Trophoblast cell (in vitro differentiated cells and primary cell): ENCODE measurements around the gene PAPPA.
A peak's percentile ranks its signal among the peaks of the same experiment; 100 is the strongest.

Source experiments
- DNase-seq, 2 donors: peaks; one replicate each; pipeline ENCODE4 v3.0.0-alpha.2; 2016
- H2AFZ ChIP-seq: 2 replicates; pipeline ENCODE4 v1.6.1; 2013; ENCODE audit warnings: low read length, moderate library complexity, mild to moderate bottlenecking; ENCODE audit not compliant: insufficient read depth, poor library complexity
- H2AK5ac ChIP-seq: 2 replicates; pipeline ENCODE4 v1.6.1; 2013; ENCODE audit warnings: mild to moderate bottlenecking, low read length
- H2BK120ac ChIP-seq: 2 replicates; pipeline ENCODE4 v1.6.1; 2013; ENCODE audit warnings: low read length, mild to moderate bottlenecking, moderate library complexity; ENCODE audit not compliant: insufficient read depth, poor library complexity
- H2BK12ac ChIP-seq: 2 replicates; pipeline ENCODE4 v1.6.1; 2013; ENCODE audit warnings: mild to moderate bottlenecking, low read length, moderate library complexity
- H2BK5ac ChIP-seq: 2 replicates; pipeline ENCODE4 v1.6.1; 2013; ENCODE audit warnings: low read length, low read depth, moderate library complexity, mild to moderate bottlenecking; ENCODE audit not compliant: poor library complexity
- H3K14ac ChIP-seq: 2 replicates; pipeline ENCODE4 v1.6.1; 2013; ENCODE audit warnings: mild to moderate bottlenecking, low read length
- H3K18ac ChIP-seq: 2 replicates; pipeline ENCODE4 v1.6.1; 2013; ENCODE audit warnings: mild to moderate bottlenecking, low read length
- H3K23ac ChIP-seq: 2 replicates; pipeline ENCODE4 v1.6.1; 2013; ENCODE audit warnings: low read length
- H3K27ac ChIP-seq: 2 replicates; pipeline ENCODE4 v1.5.1; 2013; ENCODE audit warnings: low read depth, mild to moderate bottlenecking, inconsistent platforms, low read length, moderate library complexity
- H3K27me3 ChIP-seq: 2 replicates; pipeline ENCODE4 v1.6.1; 2013; ENCODE audit warnings: inconsistent platforms, mild to moderate bottlenecking, low read length, moderate library complexity; ENCODE audit not compliant: insufficient read depth
- H3K36me3 ChIP-seq, 2 experiments: 1 replicate in 1 of 2; 2 replicates in 1 of 2; pipeline ENCODE4 v1.6.1; 2013; ENCODE audit warnings: low read length in 2 of 2, mild to moderate bottlenecking in 2 of 2, moderate library complexity in 1 of 2; ENCODE audit not compliant: insufficient read depth in 2 of 2, control insufficient read depth in 1 of 2
- H3K4ac ChIP-seq: 2 replicates; pipeline ENCODE4 v1.6.1; 2013; ENCODE audit warnings: low read depth, mild to moderate bottlenecking, low read length, moderate library complexity
- H3K4me1 ChIP-seq, 2 experiments: 1 replicate in 1 of 2; 2 replicates in 1 of 2; pipeline ENCODE4 v1.6.1; 2013; ENCODE audit warnings: low read length in 2 of 2, mild to moderate bottlenecking in 2 of 2, moderate library complexity in 1 of 2; ENCODE audit not compliant: insufficient read depth in 2 of 2, control insufficient read depth in 1 of 2
- H3K4me2 ChIP-seq: 2 replicates; pipeline ENCODE4 v1.6.1; 2013; ENCODE audit warnings: inconsistent platforms, mild to moderate bottlenecking, low read length, moderate library complexity
- H3K4me3 ChIP-seq: 2 replicates; pipeline ENCODE4 v1.5.1; 2013; ENCODE audit warnings: mild to moderate bottlenecking, low read depth, low read length, inconsistent platforms
- H3K79me1 ChIP-seq: one replicate; pipeline ENCODE4 v1.6.1; 2013; ENCODE audit warnings: low read length
- H3K79me2 ChIP-seq: 2 replicates; pipeline ENCODE4 v1.6.1; 2013; ENCODE audit warnings: low read length, mild to moderate bottlenecking; ENCODE audit not compliant: control insufficient read depth, insufficient read depth, poor library complexity
- H3K9ac ChIP-seq: 2 replicates; pipeline ENCODE4 v1.6.1; 2013; ENCODE audit warnings: mild to moderate bottlenecking, low read length
- H3K9me3 ChIP-seq: 2 replicates; pipeline ENCODE4 v1.6.1; 2013; ENCODE audit warnings: low read depth, mild to moderate bottlenecking, control low read depth, inconsistent platforms, low read length; ENCODE audit not compliant: insufficient read depth
- H4K12ac ChIP-seq: 2 replicates; pipeline ENCODE4 v1.6.1; 2013; ENCODE audit warnings: low read depth, mild to moderate bottlenecking, low read length, moderate library complexity
- H4K8ac ChIP-seq: 2 replicates; pipeline ENCODE4 v1.6.1; 2013; ENCODE audit warnings: low read depth, mild to moderate bottlenecking, low read length, moderate library complexity
- H4K91ac ChIP-seq: one replicate; pipeline ENCODE4 v1.6.1; 2013; ENCODE audit warnings: low read depth, mild to moderate bottlenecking, low read length, moderate library complexity
- WGBS: extraction: QIAGEN DNeasy Blood & Tissue Kit; methylation state at CpG from one replicate; pipeline ENCODE4 v1.1.7; 2013; ENCODE audit warnings: missing lambda C conversion rate; ENCODE audit not compliant: insufficient read length, insufficient coverage; ENCODE audit errors: extremely low coverage; 5-methylcytosine and 5-hydroxymethylcytosine counted together

PAPPA gene

DNA sequence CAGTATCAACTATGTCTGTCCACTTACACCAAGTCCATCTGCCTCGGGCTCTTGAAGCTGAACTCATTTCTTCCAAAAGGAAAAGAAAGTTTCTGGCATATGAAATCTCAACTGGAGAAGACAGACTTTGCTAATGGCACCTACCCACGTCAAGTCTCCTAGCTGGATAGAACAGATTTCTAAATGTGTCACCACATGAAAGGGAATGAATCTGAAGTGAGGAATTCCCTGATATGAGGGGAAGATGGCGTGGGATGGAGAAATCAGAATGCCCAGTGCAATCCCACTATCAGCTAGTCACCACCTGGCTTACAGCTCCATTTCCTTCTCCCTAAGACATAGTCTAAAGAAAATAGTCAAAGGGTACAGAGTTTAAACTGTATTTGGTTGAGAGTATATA is 144.7 kb downstream of the PAPPA start:
- Histone ChIP-seq H3K36me3 (peaks cover 0 to 2% of the 10 kb centered on the region in 2 experiments), H2BK5ac (no peak overlapping the region), H3K79me1 (no peaks in the 10 kb centered on the region), H3K9ac (no peak overlapping the region), H3K4me3 (no peak overlapping the region), H4K12ac (no peak overlapping the region), H2AK5ac (no peak overlapping the region), H3K27ac (no peak overlapping the region), H2AFZ (no peak overlapping the region), H3K79me2 (no peaks in the 10 kb centered on the region), H3K18ac (no peak overlapping the region), H3K23ac (no peak overlapping the region), H3K4me2 (no peak overlapping the region), H4K91ac (no peak overlapping the region), H2BK12ac (no peak overlapping the region), H4K8ac (no peak overlapping the region), H3K9me3 (peaks cover 2% of the 10 kb centered on the region), H3K27me3 (no peaks in the 10 kb centered on the region), H3K4ac (no peak overlapping the region), H3K14ac (no peak overlapping the region), H2BK120ac (no peak overlapping the region), H3K4me1 (no peaks in the 10 kb centered on the region)
- whole genome bisulfite sequencing: no CpG with 5 or more reads among the region's 3 CpGs
- peak; percentile 61 to 64 for DNase-seq

DNA sequence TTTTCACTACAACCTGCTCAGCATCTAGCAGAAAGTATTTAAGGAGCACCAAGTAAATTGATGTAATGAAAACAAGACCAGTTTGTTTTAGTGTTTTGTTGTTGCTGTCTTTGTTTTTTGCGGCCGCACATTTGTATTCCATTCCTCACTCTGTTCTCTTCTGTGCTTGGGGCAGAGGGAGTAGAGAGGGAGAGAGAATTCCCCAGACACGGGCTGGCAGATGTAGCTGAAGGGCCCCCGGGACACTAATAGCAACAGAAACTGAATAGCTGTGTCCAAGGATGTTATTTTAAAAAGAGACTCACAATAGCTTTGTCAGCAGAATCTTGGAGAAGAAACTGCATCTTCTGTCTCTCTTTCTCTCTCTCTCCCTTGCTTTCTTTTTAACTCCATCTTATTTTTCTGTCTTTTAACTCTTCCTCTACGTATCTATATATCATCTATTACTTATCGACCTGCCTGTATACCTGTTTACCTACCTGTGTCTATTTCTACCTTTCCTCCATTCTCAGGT is 145.3 kb downstream of the PAPPA start:
- H3K4ac ChIP-seq: no peak overlapping the region
- no peak overlapping the region for H2AK5ac ChIP-seq
- no CpG with 5 or more reads among the region's 6 CpGs for WGBS
- H3K4me1 ChIP-seq: peaks cover 0 to 3% of the 10 kb centered on the region in 2 experiments
- no peak overlapping the region for H3K27ac ChIP-seq
- no peak overlapping the region for H2BK12ac ChIP-seq
- H3K79me1 ChIP-seq: no peaks in the 10 kb centered on the region
- no peak overlapping the region for H3K4me2 ChIP-seq
- DNase-seq: no peak
- no peak overlapping the region for H3K18ac ChIP-seq
- no peak overlapping the region for H3K14ac ChIP-seq
- peaks cover 0 to 2% of the 10 kb centered on the region in 2 experiments for H3K36me3 ChIP-seq
- H3K9me3 ChIP-seq: peaks cover 2% of the 10 kb centered on the region
- no peak overlapping the region for H2BK120ac ChIP-seq
- no peak overlapping the region for H2BK5ac ChIP-seq
- H4K12ac ChIP-seq: no peak overlapping the region
- no peaks in the 10 kb centered on the region for H3K79me2 ChIP-seq
- no peaks in the 10 kb centered on the region for H3K27me3 ChIP-seq
- H3K9ac ChIP-seq: no peak overlapping the region
- H2AFZ ChIP-seq: no peak overlapping the region
- H3K23ac ChIP-seq: no peak overlapping the region
- no peak overlapping the region for H4K91ac ChIP-seq
- no peak overlapping the region for H3K4me3 ChIP-seq
- no peak overlapping the region for H4K8ac ChIP-seq

DNA sequence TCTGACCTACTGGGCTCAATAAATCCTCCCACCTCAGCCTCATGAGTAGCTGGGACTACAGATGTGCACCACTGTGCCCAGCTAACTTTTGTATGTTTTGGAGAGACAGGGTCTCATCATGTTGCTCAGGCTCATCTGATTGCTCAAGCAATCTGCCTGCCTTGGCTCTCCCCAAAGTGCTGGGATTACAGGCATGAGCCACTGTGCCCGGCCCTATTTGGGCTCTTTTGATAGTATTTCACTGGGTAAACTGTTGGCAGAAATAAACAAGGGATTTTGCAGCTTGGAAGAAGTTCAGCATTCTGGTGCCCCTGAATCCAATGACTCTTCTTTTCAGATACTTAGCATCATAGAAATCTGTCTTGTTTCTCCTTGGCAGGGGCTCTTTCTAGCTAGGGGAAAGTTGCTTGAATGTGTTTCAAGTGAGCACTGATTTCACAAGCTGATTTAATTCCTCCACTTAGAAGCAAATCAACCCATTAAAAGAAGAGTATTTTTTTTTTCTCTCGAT is 146.8 kb downstream of the PAPPA start:
- Histone ChIP-seq H4K12ac (no peak overlapping the region), H3K79me2 (no peaks in the 10 kb centered on the region), H2BK5ac (no peak overlapping the region), H2AFZ (no peak overlapping the region), H3K23ac (no peak overlapping the region), H3K4ac (no peak overlapping the region), H3K9ac (no peak overlapping the region), H4K8ac (no peak overlapping the region), H3K4me3 (no peak overlapping the region), H4K91ac (no peak overlapping the region), H3K18ac (no peak overlapping the region), H2BK12ac (no peak overlapping the region), H3K27me3 (no peaks in the 10 kb centered on the region), H3K4me1 (peaks cover 0 to 3% of the 10 kb centered on the region in 2 experiments), H2BK120ac (no peak overlapping the region), H3K79me1 (no peaks in the 10 kb centered on the region), H3K9me3 (peaks cover 2% of the 10 kb centered on the region), H3K4me2 (no peak overlapping the region), H3K36me3 (peaks cover 0 to 2% of the 10 kb centered on the region in 2 experiments), H3K27ac (no peak overlapping the region), H2AK5ac (no peak overlapping the region), H3K14ac (no peak overlapping the region)
- no CpG with 5 or more reads among the region's 2 CpGs for WGBS
- DNase-seq: no peak

DNA sequence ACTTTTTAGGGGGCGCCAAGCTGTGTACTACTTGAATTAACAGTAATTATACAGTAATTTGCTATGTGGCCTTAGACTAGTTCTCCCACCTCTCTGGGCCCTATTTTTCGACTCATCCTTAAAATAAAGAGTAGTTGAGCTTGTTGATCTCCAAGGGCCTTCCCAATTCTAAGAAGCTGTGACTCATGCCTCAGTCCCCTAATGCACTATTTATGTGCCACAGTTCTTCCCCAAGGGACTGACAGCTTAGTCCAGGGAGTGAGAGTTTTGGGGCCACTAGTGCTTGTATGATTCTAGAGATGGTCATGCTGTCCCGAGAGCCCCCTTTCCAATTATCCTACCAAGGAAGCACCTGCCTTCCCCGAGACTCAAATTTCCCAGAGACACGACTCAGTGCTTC is 149.7 kb downstream of the PAPPA start:
- Histone ChIP-seq H3K27me3 (no peaks in the 10 kb centered on the region), H3K27ac (no peak overlapping the region), H4K12ac (no peak overlapping the region), H3K79me2 (no peaks in the 10 kb centered on the region), H2AFZ (no peak overlapping the region), H4K91ac (no peak overlapping the region), H4K8ac (no peak overlapping the region), H3K14ac (no peak overlapping the region), H2AK5ac (no peak overlapping the region), H3K4ac (no peak overlapping the region), H3K36me3 (peaks cover 0 to 2% of the 10 kb centered on the region in 2 experiments), H2BK5ac (no peak overlapping the region), H2BK12ac (no peak overlapping the region), H3K4me3 (no peak overlapping the region), H3K9me3 (peaks cover 2% of the 10 kb centered on the region), H3K23ac (no peak overlapping the region), H3K18ac (no peak overlapping the region), H2BK120ac (no peak overlapping the region), H3K79me1 (no peaks in the 10 kb centered on the region), H3K4me1 (peaks cover 0 to 3% of the 10 kb centered on the region in 2 experiments), H3K4me2 (no peak overlapping the region), H3K9ac (no peak overlapping the region)
- no CpG with 5 or more reads among the region's 5 CpGs for whole genome bisulfite sequencing
- no peak for DNase-seq
